Endothelial cell of umbilical vein (primary cell): ENCODE measurements around the gene ABCC4. TPM values are rescaled to one million over a fixed set of nuclear protein-coding genes. Genes with fewer than 3 reads are reported as not detected.

Source experiments
- BruUV-seq: library from RNA; stranded (reverse); fragments of 400-500 nt; replicated peaks from 2 replicates; lab custom pipeline; 2021; lab: Mats Ljungman, UMichigan
- CTCF ChIA-PET: fragments of 300-600, 350-600 bp; sonication (Branson Sonifier 250); formaldehyde crosslinking; loops from one replicate; lab custom pipeline; 2021; ENCODE audit warnings: antibody characterized with exemption, inconsistent platforms; lab: Charles Lee
- POLR2A ChIA-PET: fragments of 300-600, 350-600 bp; sonication (Branson Sonifier 250); formaldehyde crosslinking; loops from one replicate; lab custom pipeline; 2021; ENCODE audit warnings: antibody characterized with exemption, inconsistent platforms; lab: Charles Lee
- DNase-seq: peaks from one replicate; pipeline ENCODE4 v3.0.0-alpha.2; 2011; ENCODE audit warnings: low read depth, low spot score
- FAIRE-seq: peaks from 2 replicates; lab custom pipeline; 2011; peaks lifted over from hg19 to GRCh38; lab: Jason Lieb, UNC
- H2AFZ ChIP-seq: 2 replicates; pipeline ENCODE4 v1.6.0; 2012; ENCODE audit warnings: low read depth, low read length, control low read depth, inconsistent platforms
- H3K27ac ChIP-seq: 2 replicates; pipeline ENCODE4 v1.5.1; 2011; ENCODE audit warnings: low read depth, mild to moderate bottlenecking, control low read depth, low read length, moderate library complexity; ENCODE audit not compliant: insufficient read depth
- H3K27me3 ChIP-seq, 2 experiments: 2 replicates each; pipeline versions ENCODE4 v1.6.0 to v1.6.1; 2011; ENCODE audit warnings: low read length in 2 of 2, mixed read lengths in 1 of 2; ENCODE audit not compliant: control insufficient read depth in 2 of 2, insufficient read depth in 2 of 2
- H3K36me3 ChIP-seq, 2 experiments: 2 replicates in 1 of 2; 3 replicates in 1 of 2; pipeline ENCODE4 v1.5.1; 2011; ENCODE audit warnings: low read length in 2 of 2, mild to moderate bottlenecking in 1 of 2, moderate library complexity in 1 of 2; ENCODE audit not compliant: control insufficient read depth in 2 of 2, insufficient read depth in 2 of 2; ENCODE audit errors: extremely low read depth in 1 of 2
- H3K4me1 ChIP-seq: 3 replicates; pipeline ENCODE4 v1.5.1; 2011; ENCODE audit warnings: mild to moderate bottlenecking, low read length; ENCODE audit not compliant: control insufficient read depth, insufficient read depth; ENCODE audit errors: extremely low read depth
- H3K4me2 ChIP-seq: 2 replicates; pipeline ENCODE4 v1.6.1; 2011; ENCODE audit warnings: low read length, control low read depth, mixed read lengths; ENCODE audit not compliant: insufficient read depth
- H3K4me3 ChIP-seq, 3 experiments: fragments of 200-600 bp in 1 of 3; sonication (generic), shearing (Covaris generic) in 1 of 3; replicated peaks in 1 of 3; 2 replicates each; pipeline ENCODE4 v1.5.1; 2011 to 2016; ENCODE audit warnings: control low read depth in 3 of 3, low read length in 3 of 3, mild to moderate bottlenecking in 2 of 3, inconsistent platforms in 1 of 3, low read depth in 1 of 3, moderate library complexity in 1 of 3; ENCODE audit not compliant: insufficient read depth in 1 of 3
- H3K79me2 ChIP-seq: 2 replicates; pipeline ENCODE4 v1.6.0; 2012; ENCODE audit warnings: low read length, inconsistent platforms; ENCODE audit not compliant: control insufficient read depth, insufficient read depth
- H3K9ac ChIP-seq: replicated peaks from 2 replicates; pipeline ENCODE3; 2011; ENCODE audit warnings: low read length, control low read depth; ENCODE audit not compliant: insufficient read depth; ENCODE audit errors: extremely low read depth
- H3K9me1 ChIP-seq: replicated peaks from 3 replicates; pipeline ENCODE4 v1.6.0; 2011; ENCODE audit warnings: mild to moderate bottlenecking, low read length; ENCODE audit not compliant: control insufficient read depth, insufficient read depth; ENCODE audit errors: extremely low read depth
- H3K9me3 ChIP-seq: replicated peaks from 2 replicates; pipeline ENCODE4 v1.5.1; 2012; ENCODE audit warnings: low read length, inconsistent platforms; ENCODE audit not compliant: control insufficient read depth, insufficient read depth
- H4K20me1 ChIP-seq: replicated peaks from 2 replicates; pipeline ENCODE3; 2011; ENCODE audit warnings: mild to moderate bottlenecking, low read length; ENCODE audit not compliant: control insufficient read depth, insufficient read depth; ENCODE audit errors: extremely low read depth
- CTCF ChIP-seq, 2 donors: IDR thresholded peaks; 1 replicate in 1 of 2; 2 replicates in 1 of 2; pipeline ENCODE4 v1.5.1; 2011; ENCODE audit warnings: low read length in 2 of 2, mild to moderate bottlenecking in 2 of 2, moderate library complexity in 2 of 2, control low read depth in 1 of 2, inconsistent platforms in 1 of 2, low read depth in 1 of 2; ENCODE audit not compliant: insufficient read depth in 1 of 2; ENCODE audit errors: extremely low read depth in 1 of 2
- EZH2 ChIP-seq: IDR thresholded peaks from 2 replicates; pipeline ENCODE4 v1.6.1; 2012; ENCODE audit warnings: borderline replicate concordance, low read depth, mild to moderate bottlenecking, moderate library complexity, low read length, inconsistent platforms; ENCODE audit not compliant: severe bottlenecking
- FOS ChIP-seq: IDR thresholded peaks from 2 replicates; pipeline ENCODE4 v1.6.1; 2011; ENCODE audit warnings: mild to moderate bottlenecking, low read length, moderate library complexity, borderline replicate concordance; ENCODE audit not compliant: insufficient read depth
- GATA2 ChIP-seq: IDR thresholded peaks from 2 replicates; pipeline ENCODE4 v1.7.0; 2011; ENCODE audit warnings: low read depth, mild to moderate bottlenecking, moderate library complexity, mixed read lengths, low read length; ENCODE audit not compliant: insufficient read length, insufficient read depth
- JUN ChIP-seq: IDR thresholded peaks from 2 replicates; pipeline ENCODE4 v1.6.1; 2011; ENCODE audit warnings: borderline replicate concordance, low read depth; ENCODE audit not compliant: insufficient read length, insufficient read depth
- MAX ChIP-seq: IDR thresholded peaks from 2 replicates; pipeline ENCODE4 v1.6.1; 2011; ENCODE audit not compliant: insufficient read depth, insufficient read length
- MYC ChIP-seq: IDR thresholded peaks from one replicate; pipeline ENCODE4 v1.6.1; 2011; ENCODE audit warnings: mild to moderate bottlenecking, low read depth, low read length
- POLR2A ChIP-seq: IDR thresholded peaks from 2 replicates; pipeline ENCODE4 v1.6.1; 2012; ENCODE audit warnings: low read depth, mild to moderate bottlenecking, control low read depth, low read length
- POLR2AphosphoS5 ChIP-seq: IDR thresholded peaks from 2 replicates; pipeline ENCODE4 v1.6.1; 2012; ENCODE audit warnings: low read depth, mild to moderate bottlenecking, control low read depth, low read length, moderate library complexity; ENCODE audit not compliant: insufficient read depth
- dilution Hi-C: fragments of 300-500 bp; cut with MboI; formaldehyde crosslinking; loops from one replicate; pipeline ENCODE4 v1.15.0; 2019; ENCODE audit warnings: low sequenced_read_pairs; ENCODE audit not compliant: extremely low pct_ligation_motif_present
- intact Hi-C: fragments of 100-400 bp; cut with micrococcal nuclease; formaldehyde crosslinking; loops from one replicate; pipeline ENCODE4 v1.10.0; 2022
- polyA plus RNA-seq, 4 experiments: library from polyadenylated mRNA; depleted of rRNA in 3 of 4; stranded (reverse) in 3 of 4; unstranded in 1 of 4; fragments of >200 nt; gene quantifications; 2 replicates each; pipeline versions ENCODE4 v1.2.1 to v1.2.3, GENCODE V29; 2011 to 2012; ENCODE audit warnings: missing spikeins in 1 of 4
- total RNA-seq: library from RNA; stranded (reverse); gene quantifications from 2 replicates; pipeline ENCODE4 v1.2.3, GENCODE V29; 2021

The ABCC4 gene
- total and polyA plus RNA-seq, 2 donors (not counting 3 experiments of a cell fraction or from before 2014, with no cell fraction given) = 9.2 to 15.9 TPM

- no peak for FAIRE-seq
- H3K4me3 ChIP-seq = no peak overlapping the region
- no peak for TF ChIP-seq POLR2AphosphoS5
- TF ChIP-seq GATA2 = no peak
- TF ChIP-seq POLR2A = no peak
- TF ChIP-seq MAX = no peak
- no peak for TF ChIP-seq MYC
- TF ChIP-seq EZH2 = no peak
- no peak for TF ChIP-seq JUN
- TF ChIP-seq FOS = no peak
- TF ChIP-seq CTCF (IDR thresholded peaks at IDR 0.05; ENCODE audit: extremely low read depth in 1 of 2, insufficient read depth in 1 of 2, low read depth in 1 of 2, low read length in 2 of 2) = no peak
- no peak overlapping the region for H2AFZ ChIP-seq
- dilution Hi-C loops (no loop called here), intact Hi-C loops (no loop called here)
- no peaks in the 10 kb centered on the region for H3K9me3 ChIP-seq
- H3K4me1 ChIP-seq = no peaks in the 10 kb centered on the region
- H3K9ac ChIP-seq = no peak overlapping the region
- no TSS peak for BruUV-seq
- no peaks in the 10 kb centered on the region for H3K9me1 ChIP-seq
- CTCF ChIA-PET = no interaction called here
- POLR2A ChIA-PET = no interaction called here
- H3K27me3 ChIP-seq = peaks cover 0 to 6% of the 10 kb centered on the region in 2 experiments
- H3K36me3 ChIP-seq = no peaks in the 10 kb centered on the region
- no peak overlapping the region for H3K4me2 ChIP-seq
- H4K20me1 ChIP-seq = no peaks in the 10 kb centered on the region
- no peaks in the 10 kb centered on the region for H3K79me2 ChIP-seq
- H3K27ac ChIP-seq = no peak overlapping the region
- no peak for DNase-seq
These were observed 6.3 kb upstream of the ABCC4 start for GRCh38 chr13:95307507-95307906.
